Measurements from ENCODE around the gene DMRT1.

DNA sequence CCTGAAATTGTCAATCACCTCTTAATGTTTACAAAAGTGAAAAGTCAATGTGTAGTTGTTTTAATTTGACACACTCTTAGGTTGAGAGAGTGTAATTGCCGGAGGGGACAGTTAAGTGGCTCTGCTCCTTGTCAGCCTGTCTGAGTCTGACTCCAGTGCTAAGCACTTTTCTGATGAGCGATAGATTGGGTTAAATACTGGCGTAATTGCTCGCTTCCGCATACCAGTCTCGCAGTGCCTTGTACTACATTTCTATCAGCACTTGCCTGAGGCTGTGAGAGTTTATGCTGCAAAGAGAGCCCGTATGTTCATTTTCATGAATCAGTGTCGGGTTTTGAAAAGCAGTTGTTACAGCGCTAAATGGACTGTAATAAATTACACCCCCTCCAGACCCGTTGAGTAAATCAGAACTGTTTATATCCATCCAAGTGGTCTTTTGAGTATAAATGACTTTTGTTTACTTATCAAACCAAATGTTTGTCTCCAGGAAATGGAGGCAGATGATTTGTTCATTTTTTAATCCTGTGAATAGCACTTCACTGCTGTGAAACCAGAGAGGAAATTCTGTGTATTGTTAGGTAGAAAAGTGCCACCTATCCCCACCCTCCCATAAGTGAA, 94.0 kb downstream of the DMRT1 start:
- TF ChIP-seq, protein P1, sequence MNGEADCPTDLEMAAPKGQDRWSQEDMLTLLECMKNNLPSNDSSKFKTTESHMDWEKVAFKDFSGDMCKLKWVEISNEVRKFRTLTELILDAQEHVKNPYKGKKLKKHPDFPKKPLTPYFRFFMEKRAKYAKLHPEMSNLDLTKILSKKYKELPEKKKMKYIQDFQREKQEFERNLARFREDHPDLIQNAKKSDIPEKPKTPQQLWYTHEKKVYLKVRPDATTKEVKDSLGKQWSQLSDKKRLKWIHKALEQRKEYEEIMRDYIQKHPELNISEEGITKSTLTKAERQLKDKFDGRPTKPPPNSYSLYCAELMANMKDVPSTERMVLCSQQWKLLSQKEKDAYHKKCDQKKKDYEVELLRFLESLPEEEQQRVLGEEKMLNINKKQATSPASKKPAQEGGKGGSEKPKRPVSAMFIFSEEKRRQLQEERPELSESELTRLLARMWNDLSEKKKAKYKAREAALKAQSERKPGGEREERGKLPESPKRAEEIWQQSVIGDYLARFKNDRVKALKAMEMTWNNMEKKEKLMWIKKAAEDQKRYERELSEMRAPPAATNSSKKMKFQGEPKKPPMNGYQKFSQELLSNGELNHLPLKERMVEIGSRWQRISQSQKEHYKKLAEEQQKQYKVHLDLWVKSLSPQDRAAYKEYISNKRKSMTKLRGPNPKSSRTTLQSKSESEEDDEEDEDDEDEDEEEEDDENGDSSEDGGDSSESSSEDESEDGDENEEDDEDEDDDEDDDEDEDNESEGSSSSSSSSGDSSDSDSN (IDR thresholded peaks at IDR 0.05; ENCODE audit: borderline replicate concordance in 1 of 2, low read depth in 2 of 2, low read length in 2 of 2) = no peak
- TF ChIP-seq SNRNP70 (optimal IDR thresholded peaks at IDR 0.05; ENCODE audit: low read depth, low read length) (no peak), SAFB (IDR thresholded peaks at IDR 0.05; ENCODE audit: borderline replicate concordance, low read depth, low read length) (no peak), CREB1 (IDR thresholded peaks at IDR 0.05) (no peak), CREB1 (CRISPR knock-in tag; IDR thresholded peaks at IDR 0.05) (no peak), CTCF (IDR thresholded peaks at IDR 0.05 in 2 of 3, conservative IDR thresholded peaks at IDR 0.05 in 1 of 3; ENCODE audit: insufficient read depth in 2 of 3, low read depth in 1 of 3, low read length in 3 of 3) (no peak)
- TF ChIP-seq, protein P2, sequence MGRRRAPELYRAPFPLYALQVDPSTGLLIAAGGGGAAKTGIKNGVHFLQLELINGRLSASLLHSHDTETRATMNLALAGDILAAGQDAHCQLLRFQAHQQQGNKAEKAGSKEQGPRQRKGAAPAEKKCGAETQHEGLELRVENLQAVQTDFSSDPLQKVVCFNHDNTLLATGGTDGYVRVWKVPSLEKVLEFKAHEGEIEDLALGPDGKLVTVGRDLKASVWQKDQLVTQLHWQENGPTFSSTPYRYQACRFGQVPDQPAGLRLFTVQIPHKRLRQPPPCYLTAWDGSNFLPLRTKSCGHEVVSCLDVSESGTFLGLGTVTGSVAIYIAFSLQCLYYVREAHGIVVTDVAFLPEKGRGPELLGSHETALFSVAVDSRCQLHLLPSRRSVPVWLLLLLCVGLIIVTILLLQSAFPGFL (CRISPR knock-in tag; IDR thresholded peaks at IDR 0.05) = no peak
- TF ChIP-seq, protein P3, sequence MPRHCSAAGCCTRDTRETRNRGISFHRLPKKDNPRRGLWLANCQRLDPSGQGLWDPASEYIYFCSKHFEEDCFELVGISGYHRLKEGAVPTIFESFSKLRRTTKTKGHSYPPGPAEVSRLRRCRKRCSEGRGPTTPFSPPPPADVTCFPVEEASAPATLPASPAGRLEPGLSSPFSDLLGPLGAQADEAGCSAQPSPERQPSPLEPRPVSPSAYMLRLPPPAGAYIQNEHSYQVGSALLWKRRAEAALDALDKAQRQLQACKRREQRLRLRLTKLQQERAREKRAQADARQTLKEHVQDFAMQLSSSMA (CRISPR knock-in tag; IDR thresholded peaks at IDR 0.05) = no peak

All from K562 (cell line).